GM18511 (cell line): ENCODE data around the gene AKR1C3.
"Not testable (repeated sequence)": the region's sequence is repeated elsewhere in the genome, so short reads cannot be mapped to it uniquely, and the experiment has no call there.

Experiments
- ATAC-seq: cut with Tn5 transposase; IDR thresholded peaks from one replicate; pipeline ENCODE4 v1.9.1; 2021; ENCODE audit warnings: mild to moderate bottlenecking, moderate library complexity; ENCODE audit not compliant: unreplicated experiment

Gene AKR1C3

DNA sequence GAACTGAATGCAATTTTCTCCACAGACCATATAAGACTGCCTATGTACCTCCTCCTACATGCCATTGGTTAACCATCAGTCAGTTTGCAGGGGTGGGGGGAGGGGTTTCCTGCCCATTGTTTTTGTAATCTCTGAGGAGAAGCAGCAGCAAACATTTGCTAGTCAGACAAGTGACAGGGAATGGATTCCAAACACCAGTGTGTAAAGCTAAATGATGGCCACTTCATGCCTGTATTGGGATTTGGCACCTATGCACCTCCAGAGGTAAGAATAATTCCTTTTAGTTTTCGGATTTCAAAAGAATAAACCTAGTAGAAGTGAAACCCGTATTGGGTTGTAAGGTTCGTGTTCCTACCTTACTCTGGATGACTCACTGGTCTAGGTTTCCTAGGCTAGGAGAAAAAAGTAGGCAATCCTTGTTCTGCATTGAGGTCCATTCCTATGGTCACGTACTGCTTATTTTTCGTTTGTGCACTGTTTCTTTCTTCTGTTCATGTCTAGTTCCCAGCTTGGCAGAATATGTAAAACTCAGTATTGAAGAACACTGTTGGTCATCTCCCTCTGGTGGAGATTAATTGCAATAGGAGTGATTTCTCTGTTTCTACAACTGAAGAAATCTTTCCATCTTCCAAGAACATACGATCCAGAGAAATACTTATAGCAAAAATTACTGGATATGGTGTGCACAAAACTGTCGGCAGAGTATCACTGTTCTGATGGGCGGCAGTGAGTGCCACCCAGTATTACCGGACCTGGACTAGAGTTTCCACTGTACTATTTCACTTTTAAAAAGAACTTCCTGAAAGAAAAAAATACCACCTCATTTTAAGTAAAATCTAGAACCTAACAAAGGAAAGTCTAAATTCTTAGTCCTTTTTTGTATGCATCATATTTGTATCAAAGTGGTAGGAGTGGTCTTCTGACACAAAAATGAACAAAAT, at the start of gene AKR1C3:
Gene AKR1C3 (plus strand): TSS at position 150 of the 941 bp plus-strand sequence. CDS start 31 bp downstream, at position 181.
- no peak for ATAC-seq

DNA sequence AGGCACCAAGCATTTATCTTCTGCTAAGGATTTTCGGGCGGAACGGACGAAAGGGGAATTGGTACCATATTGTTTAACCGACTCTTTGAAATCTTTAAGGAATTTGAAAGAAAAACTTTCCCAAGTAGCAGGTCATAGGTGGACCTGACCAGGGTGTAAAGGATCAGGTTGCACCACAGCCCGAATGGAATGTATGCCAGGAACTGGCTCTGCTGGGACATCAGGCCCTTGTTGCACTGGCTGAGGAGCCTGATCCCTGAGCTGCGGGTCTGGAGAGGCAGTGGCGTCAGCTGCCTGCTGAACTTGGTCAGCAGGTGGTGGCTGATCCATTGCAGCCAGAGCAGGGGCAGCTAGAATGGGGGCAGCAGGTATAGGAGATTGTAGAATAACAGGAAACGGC, 49.1 kb upstream of the AKR1C3 start:
- ATAC-seq = no peak

DNA sequence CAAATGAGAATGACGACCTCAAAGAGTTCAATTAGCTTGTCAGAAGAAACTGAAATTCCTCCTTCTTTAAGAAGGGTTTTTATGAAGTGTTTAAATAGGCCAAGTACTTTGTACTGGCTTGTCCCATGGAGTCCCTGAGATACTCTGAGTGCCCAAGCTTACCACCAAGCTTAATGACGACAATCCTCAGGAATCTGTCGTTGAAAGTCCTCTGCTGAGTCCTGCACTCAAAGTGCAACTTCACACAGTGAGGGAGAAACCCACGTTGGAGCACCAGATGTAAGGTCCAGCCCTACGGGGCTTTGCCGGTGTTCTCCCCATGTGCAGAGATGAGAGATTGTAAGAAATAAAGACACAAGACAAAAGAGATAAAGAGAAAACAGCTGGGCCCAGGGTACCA, 47.8 kb upstream of the AKR1C3 start:
- no peak for ATAC-seq

DNA sequence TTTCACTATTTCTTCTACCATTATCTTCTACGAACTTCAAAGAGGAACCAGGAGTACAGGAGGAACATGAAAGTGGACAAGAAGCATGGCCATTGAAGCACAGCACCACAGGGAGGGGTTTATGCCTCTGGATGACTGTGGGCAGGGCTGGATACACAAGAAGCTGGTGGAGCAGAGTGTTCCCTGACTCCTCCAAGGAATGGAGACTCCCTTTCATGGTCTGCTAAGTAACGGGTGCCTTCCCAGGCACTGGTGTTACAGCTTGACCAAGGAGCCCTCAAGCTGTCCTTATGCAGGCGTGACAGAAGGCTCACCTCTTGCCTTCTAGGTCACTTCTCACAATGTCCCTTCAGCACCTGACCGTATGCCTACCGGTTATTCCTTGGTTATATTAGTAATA, 47.2 kb upstream of the AKR1C3 start:
- not testable (repeated sequence) for ATAC-seq

DNA sequence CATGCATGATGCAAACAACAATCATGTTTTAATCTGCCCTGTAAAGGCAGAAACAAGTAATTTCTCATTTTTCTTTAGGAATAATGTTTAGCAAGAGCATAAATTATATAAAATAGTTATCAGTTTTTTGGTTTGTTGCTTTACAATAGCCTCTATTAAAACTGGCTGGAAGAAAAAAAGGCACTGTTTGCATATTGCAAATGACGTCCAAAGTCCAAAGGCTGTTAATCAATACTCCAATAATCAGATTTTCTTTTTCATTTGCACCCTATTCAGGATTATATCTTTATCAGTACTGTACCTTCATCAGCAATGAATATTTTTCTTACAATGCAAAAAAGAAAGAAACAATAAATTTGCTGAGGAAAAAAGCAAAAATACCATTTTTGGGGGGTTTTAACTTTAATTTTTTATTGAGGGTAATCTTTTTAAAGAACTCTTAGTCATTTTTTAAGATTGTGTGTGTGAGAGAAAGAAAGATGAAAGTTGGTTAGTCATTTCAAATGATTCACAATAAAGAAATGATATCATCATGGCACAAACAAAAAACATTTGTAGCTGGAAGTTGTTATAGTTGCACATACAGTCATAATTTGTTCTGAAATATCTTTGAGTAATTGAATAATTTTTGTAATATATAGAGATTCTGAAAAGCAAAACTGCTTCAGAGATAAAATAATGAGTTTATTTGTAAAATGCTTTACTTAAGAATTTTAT, 46.1 kb upstream of the AKR1C3 start:
- ATAC-seq = no peak

DNA sequence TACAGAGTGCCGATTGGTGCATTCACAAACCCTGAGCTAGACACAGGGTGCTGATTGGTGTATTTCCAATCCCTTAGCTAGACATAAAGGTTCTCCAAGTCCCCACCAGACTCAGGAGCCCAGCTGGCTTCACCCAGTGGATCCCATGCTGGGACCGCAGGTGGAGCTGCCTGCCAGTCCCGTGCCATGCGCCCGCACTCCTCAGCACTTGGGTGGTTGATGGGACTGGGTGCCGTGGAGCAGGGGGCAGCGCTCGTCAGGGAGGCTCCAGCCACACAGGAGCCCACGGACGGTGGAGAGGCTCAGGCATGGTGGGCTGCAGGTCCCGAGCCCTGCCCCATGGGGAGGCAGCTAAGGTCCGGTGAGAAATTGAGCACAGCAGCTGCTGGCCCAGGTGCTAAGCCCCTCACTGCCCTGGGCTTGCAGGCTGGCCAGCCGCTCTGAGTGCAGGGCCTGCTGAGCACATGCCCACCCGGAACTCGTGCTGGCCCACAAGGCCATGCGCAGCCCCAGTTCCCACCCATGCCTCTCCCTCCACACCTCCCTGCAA, 41.2 kb upstream of the AKR1C3 start:
- not testable (repeated sequence) for ATAC-seq

DNA sequence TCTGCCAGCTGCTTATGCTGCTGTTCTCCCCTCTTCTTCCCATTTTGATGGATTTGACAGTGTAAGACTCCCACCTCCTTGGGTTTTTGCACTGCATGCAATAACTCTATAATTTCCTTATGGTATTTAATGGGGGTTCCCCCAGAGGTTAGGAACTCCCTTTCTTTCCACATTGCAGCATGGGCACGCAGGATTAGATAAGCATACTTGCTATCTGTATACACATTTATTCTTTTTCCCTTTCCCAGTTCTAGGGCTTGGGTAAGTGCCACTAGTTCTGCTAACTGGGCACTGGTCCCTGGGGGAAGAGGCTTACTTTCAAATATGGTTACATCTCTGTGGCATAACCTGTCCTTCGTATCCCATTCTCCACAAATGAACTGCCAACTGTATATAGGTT, 39.4 kb upstream of the AKR1C3 start:
- not testable (repeated sequence) for ATAC-seq

DNA sequence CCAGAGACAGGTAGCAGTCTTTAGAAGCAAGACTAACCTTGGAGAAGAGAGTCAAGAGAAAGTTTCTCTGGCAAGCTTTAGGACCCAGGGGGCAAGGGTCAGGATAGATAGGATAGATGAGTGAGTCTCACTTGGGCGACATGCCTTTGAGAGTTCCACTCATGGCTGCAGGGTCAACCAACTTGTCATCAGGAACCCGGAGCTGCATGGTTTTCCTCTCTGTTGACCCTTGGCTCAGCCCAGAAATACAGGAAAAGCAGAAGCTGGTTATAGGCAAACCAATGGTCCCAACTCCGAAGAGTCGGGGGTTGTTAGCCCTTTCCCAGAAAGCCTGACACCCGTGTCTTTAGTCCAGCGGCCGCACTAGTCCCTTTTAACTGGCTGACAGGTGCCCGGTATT, 34.9 kb upstream of the AKR1C3 start:
- ATAC-seq = not testable (repeated sequence)

DNA sequence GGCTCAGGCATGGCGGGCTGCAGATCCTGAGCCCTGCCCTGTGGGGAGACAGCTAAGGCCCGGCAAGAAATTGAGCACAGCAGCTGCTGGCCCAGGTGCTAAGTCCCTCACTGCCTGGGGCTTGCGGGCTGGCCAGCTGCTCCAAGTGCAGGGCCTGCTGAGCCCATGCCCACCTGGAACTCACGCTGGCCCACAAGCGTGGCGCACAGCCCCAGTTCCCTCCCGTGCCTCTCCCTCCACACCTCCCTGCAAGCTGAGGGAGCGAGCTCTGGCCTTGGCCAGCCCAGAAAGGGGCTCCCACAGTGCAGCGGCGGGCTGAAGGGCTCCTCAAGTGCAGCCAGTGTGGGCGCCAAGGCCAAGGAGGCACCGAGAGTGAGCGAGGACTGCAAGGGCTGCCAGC, 33.4 kb upstream of the AKR1C3 start:
- ATAC-seq = not testable (repeated sequence)

DNA sequence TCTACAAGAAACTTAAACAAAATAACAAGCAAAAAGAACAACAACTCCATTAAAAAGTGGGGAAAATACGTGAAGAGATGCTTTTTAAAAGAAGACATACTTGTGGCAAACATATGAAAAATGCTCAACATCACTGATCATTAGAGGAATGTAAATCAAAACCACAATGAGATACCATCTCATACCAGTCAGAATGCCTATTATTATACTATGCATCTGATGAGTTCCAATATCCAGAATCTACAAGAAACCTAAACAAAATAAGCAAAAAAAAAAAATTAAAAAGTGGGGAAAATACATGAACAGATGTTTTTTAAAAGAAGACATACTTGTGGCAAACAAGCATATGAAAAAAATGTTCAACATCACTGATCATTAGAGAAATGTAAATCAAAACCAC, 29.6 kb upstream of the AKR1C3 start:
- ATAC-seq = no peak

DNA sequence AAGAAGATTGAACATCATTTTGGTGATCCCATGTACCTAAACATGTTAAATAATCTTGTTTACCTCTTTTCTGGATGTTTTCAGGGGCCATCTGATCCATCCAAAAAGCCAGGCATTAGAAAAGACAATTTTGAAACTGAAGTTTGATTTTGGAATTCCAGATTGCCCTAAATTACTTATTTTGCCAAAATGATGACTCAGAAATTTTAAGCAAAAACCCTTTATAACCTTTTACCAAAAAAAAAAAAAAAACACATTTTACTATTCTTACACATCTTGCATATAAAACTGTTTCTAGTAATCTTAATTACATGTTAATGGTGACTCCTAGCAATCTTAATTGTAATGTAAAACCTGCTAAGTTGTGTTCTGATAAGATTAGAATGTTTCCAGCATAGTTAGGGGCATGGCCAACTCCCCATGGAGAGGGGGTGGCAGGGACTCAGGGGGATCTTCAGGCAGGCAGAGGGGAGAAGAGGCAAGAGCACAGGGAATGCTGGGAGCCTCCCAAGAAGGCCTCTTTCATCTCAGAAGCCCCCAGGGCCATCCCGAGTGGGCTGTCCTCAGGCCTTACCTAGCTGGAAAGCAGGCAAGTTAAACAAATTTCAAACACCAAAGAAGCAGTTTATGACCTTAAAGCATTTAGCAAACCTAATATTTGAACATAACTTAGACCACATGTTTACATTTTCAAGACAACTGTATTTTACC, 25.8 kb upstream of the AKR1C3 start:
- ATAC-seq = no peak

DNA sequence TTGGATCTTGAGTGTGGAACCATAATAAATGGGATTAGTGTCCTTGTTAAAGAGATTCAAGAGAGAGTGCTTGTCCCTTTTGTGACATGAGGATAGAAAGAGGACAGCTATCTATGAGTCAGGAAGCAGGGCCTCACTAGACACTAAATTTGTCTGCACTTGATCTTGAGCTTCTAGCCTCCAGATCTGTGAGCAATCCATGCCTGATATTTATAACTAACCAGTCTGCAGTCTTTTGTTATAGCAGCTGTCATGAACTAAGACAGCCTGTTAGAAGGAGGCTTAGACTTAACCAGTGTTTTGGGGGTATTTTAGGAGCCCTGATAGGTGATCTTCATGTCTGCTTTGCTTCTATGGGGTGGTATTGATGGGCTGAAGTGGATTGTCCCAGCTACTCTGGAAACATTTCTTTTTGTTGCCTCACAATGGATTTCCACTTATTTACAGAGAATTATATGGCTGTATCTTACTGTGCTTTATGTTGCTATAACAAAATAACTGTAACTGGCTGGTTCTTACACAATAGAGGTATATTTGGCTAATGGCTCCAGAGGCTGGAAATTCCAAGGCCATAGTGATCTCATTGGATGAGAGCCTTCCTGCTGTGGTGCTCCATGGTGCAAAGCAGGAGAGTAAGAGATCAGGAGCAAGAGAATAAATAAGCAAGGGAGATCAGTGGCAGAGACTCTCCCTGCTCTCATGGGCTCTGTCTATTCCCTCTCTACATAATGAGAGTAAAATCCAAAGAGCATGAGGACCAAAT, 23.4 kb upstream of the AKR1C3 start:
- no peak for ATAC-seq

DNA sequence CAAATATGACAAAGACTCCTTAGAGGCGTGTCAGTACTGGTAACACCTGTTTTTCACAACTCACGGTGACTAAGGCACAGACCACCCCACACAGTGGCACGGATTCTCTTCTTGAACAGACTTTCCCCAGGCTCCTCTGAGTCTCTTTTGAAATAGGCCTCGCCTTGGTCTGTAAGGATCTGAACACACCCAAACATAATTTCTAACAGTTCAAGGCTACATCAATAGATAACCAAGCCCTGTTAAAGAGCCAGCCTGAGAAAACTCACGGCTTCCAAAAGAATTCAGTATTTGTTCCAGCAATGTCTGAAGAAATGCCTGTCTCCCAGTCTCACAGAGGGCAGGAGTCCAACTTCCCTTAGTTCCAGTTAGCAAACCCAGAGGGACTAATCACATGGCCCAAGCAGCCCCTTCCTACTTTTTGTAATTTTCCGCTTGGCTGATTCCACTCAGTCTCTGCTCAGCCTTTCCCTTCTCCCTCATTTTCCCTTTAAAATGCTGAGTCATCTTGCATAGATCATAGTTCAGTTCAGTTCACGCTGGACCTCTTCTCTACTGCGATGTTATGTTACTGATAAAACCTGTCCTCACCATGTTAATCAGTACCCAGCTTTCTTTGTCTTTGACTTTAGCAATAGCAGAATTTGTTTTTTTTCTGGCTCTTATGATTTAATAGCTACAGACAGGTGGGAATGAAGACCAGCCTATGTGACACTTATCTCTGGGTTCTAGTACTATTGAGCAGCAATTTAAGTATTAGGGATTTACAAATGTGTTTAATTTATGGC, 22.6 kb upstream of the AKR1C3 start:
- ATAC-seq = no peak

DNA sequence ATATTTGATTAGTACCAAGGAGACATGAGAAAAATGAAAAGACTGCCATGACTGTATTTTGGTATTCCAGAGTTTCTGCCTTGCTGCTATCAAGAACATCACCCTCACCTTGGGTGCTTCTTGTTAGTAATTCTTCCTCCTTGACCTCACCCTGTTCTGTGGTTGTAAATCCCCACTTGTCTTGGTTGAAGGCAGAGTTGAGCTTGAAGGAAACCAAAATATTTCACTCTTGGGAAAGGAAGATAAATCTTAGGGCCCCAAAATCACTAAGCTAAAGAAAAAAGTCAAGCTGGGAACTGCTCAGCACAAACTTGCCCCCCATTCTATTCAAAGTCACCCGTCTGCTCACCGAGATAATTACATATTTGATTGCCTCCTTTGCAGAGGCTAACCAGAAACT, 20.6 kb upstream of the AKR1C3 start:
- no peak for ATAC-seq

DNA sequence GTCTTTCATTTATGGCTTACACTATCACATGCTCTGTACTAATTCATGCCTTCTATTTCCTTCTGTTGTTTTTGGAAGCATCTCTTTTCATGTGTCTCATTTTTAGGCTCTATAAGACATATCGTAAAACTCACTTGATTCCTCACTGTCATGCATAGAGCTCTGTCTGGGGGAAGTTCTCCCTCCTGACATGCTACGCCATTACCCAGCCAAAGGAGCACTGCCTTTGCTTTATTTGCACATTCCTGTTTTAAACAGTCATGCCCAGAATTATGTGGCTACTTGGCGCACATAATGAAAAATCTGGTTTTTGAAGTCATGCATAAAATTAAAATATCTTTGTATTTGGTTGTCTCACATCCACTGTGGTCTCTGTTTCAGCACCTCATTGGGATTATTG, 17.6 kb upstream of the AKR1C3 start:
- no peak for ATAC-seq

DNA sequence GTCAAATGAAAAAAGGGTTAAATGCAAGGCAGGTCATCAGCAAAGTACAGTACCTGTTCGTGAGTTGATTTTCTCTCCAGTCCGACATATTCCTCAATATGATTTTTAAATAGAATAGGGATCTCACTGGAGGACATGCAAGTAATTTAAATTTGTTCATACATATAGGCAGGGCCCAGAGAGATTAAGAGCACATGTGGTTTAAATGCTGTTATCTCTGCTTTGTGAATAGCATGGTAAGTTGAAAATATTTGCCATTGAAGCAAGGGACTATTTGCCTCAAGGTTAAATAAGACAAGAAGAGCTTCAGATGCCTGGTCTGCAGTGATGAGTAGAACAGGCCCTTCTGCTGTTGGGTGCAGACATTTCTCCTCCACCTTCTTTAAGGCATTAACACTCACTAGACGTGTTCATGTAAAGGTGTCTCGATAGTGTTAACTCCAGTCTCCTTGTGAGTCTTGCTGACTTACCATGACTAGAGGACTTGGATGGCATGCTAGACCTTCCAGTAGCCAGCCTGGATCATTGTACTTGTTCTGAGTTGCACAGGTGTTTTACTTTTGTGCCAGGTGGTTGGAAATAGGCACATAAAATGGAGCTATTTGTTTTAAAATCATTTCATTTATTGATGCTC, 15.6 kb upstream of the AKR1C3 start:
- no peak for ATAC-seq

DNA sequence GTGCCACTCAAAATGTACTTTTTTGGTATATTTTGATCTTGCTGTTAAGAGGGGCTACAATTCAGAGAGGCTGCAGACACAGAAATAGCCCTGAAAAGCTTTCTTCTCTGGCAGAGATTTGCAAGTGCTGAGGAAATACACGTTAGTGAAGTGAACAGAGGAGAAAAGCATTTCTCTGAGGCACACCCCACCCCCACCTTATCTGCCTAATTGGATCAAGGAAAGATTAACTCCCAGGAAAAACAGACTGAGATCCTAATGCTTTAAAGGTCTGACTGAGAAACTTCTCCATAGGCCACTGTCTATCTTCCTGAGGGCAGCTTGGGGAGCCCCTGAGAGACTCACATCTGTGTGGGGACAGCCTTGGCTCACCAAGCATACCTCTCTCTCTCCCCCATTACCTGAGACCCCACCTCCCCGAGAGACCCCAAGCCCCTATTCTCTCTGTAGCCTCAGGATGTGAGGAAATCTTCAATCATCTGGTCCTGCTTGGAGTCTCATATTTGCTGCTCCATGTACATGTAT, 14.8 kb upstream of the AKR1C3 start:
- no peak for ATAC-seq

DNA sequence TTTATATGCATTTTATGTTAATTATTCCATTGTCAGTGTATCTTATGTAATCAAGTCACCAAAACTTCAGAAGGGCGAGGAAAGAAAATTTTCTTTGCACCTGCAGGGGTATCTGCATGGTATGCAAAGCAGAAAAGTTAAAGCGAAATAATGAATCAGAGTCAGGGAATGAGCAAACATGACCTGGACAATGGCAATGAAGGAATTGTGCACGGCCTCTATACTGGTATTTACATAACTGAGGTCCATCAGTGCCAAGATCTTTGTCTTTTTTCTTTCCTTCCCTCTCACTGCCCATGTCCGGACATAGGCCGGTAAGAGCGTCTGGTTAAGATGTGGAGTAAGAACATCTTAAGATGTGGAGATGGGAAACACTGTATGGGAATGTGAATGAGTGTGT, 14.4 kb upstream of the AKR1C3 start:
- no peak for ATAC-seq

DNA sequence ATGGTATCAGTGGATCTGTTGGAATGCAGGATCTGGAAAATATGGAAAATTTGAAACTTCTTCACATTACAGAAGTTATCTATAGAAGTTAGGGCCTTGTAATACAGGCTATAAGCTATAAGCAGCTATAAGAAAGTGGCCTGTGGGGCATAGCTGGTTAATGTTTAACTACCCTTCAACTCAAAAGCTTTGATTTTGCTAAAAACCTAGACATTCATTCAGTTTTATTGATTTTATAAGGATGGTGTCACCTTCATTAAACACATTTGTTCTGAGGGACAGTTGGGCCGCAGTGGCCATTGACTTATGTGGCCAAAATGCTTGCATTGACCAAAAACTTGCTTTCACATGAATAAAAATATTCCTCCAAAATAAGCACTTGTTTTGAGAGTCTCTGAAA, 13.1 kb upstream of the AKR1C3 start:
- no peak for ATAC-seq
